ENCODE data around the gene RTN4IP1. TPM values are rescaled to one million over a fixed set of nuclear protein-coding genes. Genes with fewer than 3 reads are reported as not detected.

RTN4IP1 gene
- total and polyA plus RNA-seq, 2 of the 13 experiments (the other 11 are each of a cell fraction or from before 2014, with no cell fraction given), result 5.5 to 17.2 TPM

- TF ChIP-seq ZNF607 (CRISPR knock-in tag; IDR thresholded peaks at IDR 0.05; ENCODE audit: borderline replicate concordance) (0 out of 2 replicates have a peak, but pooled peaks have one; percentile 42), SIN3A (IDR thresholded peaks at IDR 0.05; ENCODE audit: borderline replicate concordance, low read depth, low read length) (peak; percentile 88; the same call in 1 of the 2 replicates), ZNF816 (CRISPR knock-in tag; IDR thresholded peaks at IDR 0.05; ENCODE audit: borderline replicate concordance) (peak; percentile 40; the same call in 1 of the 2 replicates), HNF4A (CRISPR knock-in tag; IDR thresholded peaks at IDR 0.05) (0 out of 2 replicates have a peak, but pooled peaks have one; percentile 2), ZNF674 (CRISPR knock-in tag; IDR thresholded peaks at IDR 0.05; ENCODE audit: low read depth) (0 out of 2 replicates have a peak, but pooled peaks have one; percentile 6), SRY (CRISPR knock-in tag; IDR thresholded peaks at IDR 0.05) (peak; percentile 48; the same call in 1 of the 2 replicates), MEF2D (CRISPR knock-in tag; IDR thresholded peaks at IDR 0.05) (no peak), SIX1 (CRISPR knock-in tag; IDR thresholded peaks at IDR 0.05; ENCODE audit: borderline replicate concordance) (no peak), ZNF224 (CRISPR knock-in tag; IDR thresholded peaks at IDR 0.05) (no peak; the same call in 1 of the 2 replicates), ZNF510 (CRISPR knock-in tag; IDR thresholded peaks at IDR 0.05; ENCODE audit: low read depth) (no peak), HMGXB4 (CRISPR knock-in tag; IDR thresholded peaks at IDR 0.05; ENCODE audit: borderline replicate concordance in 1 of 2, low read depth in 1 of 2) (peak; percentile 31 to 80; a peak in 3 of 4 replicates), ZNF740 (CRISPR knock-in tag; IDR thresholded peaks at IDR 0.05) (no peak), YEATS2 (CRISPR knock-in tag; IDR thresholded peaks at IDR 0.05; ENCODE audit: borderline replicate concordance) (peak; percentile 66; the same call in 1 of the 2 replicates), CREB3 (CRISPR knock-in tag; IDR thresholded peaks at IDR 0.05) (peak; percentile 81), SAP130 (CRISPR knock-in tag; IDR thresholded peaks at IDR 0.05; ENCODE audit: low read depth) (peak; percentile 91), HMGXB3 (CRISPR knock-in tag; IDR thresholded peaks at IDR 0.05; ENCODE audit: borderline replicate concordance) (peak; percentile 100), ISL2 (CRISPR knock-in tag; IDR thresholded peaks at IDR 0.05) (peak; percentile 57; the same call in 1 of the 2 replicates), ARHGAP35 (CRISPR knock-in tag; IDR thresholded peaks at IDR 0.05; ENCODE audit: borderline replicate concordance) (no peak; the same call in 1 of the 2 replicates), POLR2AphosphoS5 (IDR thresholded peaks at IDR 0.05; ENCODE audit: low read depth, low read length) (peak; percentile 76), ZNF75D (CRISPR knock-in tag; IDR thresholded peaks at IDR 0.05; ENCODE audit: borderline replicate concordance) (no peak), SALL2 (CRISPR knock-in tag; IDR thresholded peaks at IDR 0.05) (peak; percentile 74), HDAC1 (CRISPR knock-in tag; IDR thresholded peaks at IDR 0.05) (peak; percentile 73)
Measured at GRCh38 chr6:106629103-106629858, at the start of gene RTN4IP1, which contains the start of gene QRSL1 (continued).

All from HepG2 (cell line).